GM19452 (cell line): ENCODE results near the gene HBE1.
A peak's percentile ranks its signal among the peaks of the same experiment; 100 is the strongest.
"Not testable (repeated sequence)": the region's sequence is repeated elsewhere in the genome, so short reads cannot be mapped to it uniquely, and the experiment has no call there.

Experiments used
- ATAC-seq: cut with Tn5 transposase; IDR thresholded peaks from one replicate; pipeline ENCODE4 v1.9.1; 2021; ENCODE audit not compliant: unreplicated experiment

The HBE1 gene

DNA sequence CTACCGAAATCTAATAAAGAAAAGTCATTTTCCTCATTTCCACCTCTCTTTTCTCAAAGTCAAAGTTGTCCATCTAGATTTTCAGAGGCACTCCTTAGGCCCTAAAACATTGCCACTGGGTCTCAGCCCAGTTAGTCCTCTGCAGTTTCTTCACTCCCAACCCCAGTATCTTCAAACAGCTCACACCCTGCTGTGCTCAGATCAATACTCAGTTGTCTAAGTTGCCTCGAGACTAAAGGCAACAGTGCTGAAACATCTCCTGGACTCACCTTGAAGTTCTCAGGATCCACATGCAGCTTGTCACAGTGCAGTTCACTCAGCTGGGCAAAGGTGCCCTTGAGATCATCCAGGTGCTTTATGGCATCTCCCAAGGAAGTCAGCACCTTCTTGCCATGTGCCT is 15.7 kb downstream of the HBE1 start:
- not testable (repeated sequence) for ATAC-seq

DNA sequence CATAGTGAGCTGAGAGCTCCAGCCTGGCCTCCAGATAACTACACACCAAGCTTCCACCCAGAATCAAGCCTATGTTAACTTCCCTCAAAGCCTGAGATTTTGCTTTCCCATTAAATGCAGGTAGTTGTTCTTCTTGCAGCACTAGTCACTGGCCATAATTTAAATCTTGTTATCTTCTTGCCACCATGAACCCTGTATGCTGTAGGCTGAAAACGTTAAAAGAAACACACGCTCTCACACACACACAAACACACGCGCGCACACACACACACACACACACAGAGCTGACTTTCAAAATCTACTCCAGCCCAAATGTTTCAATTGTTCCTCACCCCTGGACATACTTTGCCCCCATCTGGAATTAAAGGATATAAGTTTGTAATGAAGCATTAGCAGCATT is 16.3 kb downstream of the HBE1 start:
- not testable (repeated sequence) for ATAC-seq

DNA sequence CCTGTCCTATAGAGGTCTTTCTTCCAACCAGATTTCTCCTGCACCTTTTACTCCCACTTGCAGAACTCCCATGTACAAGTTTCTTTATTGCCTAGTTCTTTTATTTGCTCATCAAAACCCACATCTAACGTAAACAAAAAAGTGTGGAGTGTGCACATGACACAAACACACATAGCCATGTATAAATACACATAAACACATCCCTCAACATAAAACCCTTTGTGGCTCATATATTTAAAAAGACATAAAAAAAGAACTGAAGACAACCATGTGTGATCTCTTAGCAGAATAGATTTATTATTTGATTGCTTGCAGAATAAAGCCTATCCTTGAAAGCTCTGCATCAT is 16.9 kb downstream of the HBE1 start:
- no peak for ATAC-seq

DNA sequence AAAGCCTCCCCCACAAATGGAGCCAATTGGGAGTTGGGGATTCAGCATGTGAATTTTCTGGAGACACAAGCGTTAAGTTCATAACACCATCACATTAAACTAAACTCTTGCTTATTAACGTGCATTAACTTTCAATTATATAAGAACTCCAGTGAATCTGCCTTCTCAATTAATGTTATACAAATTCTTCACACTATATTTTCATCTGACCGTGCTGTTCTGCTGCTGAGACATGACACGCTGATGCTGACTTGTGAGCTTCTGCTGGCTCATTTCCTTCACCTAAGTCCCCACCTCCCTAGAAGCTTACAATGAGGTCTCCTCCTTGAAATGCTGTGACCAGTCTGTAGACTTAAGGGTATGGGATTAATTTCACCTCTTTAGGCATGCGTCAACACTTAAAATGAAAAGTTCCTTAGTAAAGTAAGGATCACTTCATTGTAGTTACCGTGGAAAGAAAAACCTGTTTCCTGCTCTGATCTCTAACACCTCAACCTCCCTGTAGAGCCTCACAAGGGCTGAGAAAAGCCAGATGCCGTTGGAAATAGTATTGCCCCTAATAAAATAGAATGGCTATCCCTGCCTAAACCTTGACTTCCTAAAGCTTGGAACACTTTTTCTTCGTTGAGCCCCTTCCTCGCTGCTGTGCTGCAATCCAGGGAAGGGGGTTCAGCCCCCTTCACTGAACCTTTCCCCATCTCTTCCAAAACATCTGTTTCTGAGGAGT is 17.4 kb downstream of the HBE1 start:
- no peak for ATAC-seq

DNA sequence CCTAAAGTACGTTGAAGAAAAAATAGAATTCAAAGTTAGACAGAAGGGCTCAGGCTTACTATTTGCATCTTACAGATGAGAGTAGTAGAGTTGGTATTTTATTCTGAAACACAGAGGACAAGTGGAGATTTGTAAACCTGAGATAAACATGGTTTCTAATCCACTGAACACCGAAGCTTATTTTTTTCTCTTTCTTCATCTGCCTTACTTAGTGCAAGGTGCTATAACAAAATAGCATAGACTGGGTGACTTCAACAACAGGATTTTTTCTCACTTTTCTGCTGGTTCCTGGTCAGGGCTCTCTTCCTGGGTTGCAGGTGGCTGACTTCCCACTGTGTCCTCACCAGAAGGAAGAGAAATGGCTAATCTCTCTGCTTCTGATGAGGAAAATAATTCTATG is 18.0 kb downstream of the HBE1 start:
- no peak for ATAC-seq

DNA sequence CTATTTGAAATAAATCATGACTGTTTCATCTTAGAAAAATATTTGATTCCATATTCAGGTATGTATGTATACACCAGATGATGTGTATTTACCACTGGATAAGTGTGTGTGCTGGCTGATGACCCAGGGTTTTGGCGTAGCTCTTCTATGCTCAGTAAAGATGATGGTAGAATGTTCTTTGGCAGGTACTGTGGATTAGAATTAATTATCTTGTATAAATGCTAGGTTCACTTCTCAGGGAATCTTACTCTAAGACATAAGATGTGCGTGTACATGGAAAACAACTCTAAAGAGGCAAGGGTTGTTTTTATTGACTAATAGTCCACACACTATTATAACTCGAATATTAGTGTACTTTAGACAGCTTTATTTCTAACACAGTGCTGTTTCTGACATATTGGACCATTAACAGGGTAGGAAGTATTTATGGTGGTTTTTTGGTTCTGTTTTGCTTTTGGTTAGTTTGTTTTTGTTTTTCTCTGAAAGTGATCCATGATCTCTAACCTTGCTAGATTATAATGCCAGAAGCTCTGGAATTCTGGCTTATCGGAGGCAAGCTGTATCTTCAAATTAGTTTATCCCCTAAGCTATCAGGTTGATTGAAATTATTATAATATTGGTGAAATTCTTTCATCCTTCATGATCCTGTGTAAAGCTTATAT is 19.1 kb downstream of the HBE1 start:
- ATAC-seq, result no peak

DNA sequence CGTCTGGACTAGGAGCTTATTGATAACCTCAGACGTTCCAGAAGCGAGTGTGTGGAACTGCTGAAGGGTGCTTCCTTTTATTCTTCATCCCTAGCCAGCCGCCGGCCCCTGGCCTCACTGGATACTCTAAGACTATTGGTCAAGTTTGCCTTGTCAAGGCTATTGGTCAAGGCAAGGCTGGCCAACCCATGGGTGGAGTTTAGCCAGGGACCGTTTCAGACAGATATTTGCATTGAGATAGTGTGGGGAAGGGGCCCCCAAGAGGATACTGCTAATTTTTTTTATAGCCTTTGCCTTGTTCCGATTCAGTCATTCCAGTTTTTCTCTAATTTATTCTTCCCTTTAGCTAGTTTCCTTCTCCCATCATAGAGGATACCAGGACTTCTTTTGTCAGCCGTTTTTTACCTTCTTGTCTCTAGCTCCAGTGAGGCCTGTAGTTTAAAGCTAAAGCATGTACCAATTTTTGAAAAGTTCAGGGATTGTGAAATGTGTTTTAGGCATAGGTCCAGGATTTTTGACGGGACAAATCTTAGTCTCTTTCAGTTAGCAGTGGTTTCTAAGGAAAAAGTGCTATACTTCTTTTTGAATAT is 19.8 kb downstream of the HBE1 start, which contains the start of gene HBG1:
TSS of gene HBG1 (minus strand) at position 51 of the 590 bp plus-strand sequence. CDS start 53 bp downstream, outside the sequence.
- ATAC-seq, result not testable (repeated sequence)

DNA sequence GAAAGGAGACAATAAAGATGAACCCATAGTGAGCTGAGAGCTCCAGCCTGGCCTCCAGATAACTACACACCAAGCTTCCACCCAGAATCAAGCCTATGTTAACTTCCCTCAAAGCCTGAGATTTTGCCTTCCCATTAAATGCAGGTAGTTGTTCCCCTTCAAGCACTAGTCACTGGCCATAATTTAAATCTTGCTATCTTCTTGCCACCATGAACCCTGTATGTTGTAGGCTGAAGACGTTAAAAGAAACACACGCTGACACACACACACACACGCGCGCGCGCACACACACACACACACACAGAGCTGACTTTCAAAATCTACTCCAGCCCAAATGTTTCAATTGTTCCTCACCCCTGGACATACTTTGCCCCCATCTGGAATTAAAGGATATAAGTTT is 21.2 kb downstream of the HBE1 start:
- ATAC-seq, result not testable (repeated sequence)

DNA sequence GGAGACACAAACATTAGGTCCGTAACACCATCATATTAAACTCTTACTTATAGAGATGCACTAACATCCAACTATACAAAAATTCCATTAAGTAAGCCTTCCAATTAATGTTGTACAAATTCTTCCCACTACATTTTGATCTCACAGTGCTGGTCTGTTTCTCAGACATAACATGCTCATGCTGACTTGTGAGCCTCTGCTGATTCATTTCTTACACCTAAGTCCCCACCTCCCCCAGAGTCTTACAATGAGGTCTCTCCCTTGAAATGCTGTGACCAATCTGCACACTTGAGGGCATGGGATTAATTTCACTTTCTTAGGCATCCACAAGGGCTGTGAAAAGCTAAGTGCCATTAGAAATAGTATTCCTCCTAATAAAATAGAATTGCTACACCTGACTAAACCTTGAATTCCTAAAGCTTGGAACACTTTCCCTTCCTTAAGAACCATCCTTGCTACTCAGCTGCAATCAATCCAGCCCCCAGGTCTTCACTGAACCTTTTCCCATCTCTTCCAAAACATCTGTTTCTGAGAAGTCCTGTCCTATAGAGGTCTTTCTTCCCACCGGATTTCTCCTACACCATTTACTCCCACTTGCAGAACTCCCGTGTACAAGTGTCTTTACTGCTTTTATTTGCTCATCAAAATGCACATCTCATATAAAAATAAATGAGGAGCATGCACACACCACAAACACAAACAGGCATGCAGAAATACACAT is 22.1 kb downstream of the HBE1 start:
- ATAC-seq, result no peak

DNA sequence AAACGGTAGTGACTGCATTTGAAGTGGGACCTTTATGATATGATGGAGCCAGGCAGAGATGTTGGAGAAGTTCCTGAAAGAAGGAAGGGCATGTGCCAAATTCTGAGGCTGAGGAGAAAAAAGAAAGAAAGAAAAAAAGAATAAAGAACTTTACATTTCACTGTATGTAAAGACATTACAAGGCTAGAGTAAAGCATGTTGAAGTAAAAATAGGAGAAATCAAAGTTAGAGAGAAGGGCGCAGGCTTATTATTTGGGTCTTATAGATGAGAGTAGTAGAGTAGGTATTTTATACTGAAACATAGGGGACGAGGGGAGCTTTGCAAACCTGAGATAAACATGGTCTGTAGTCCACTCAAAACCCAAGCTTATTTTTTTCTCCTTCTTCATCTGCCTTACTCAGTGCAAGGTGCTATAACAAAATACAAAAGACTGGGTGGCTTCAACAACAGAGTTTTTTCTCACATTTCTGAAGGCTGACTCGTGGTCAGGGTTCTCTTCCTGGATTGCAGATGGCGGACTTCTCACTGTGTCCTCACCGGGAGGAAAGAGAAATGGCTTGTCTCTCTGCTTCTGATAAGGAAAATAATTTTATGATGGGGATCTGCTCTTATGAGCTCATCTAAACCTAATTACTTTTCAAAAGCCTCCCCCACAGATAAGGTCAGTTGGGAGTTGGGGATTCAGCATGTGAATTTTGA is 22.8 kb downstream of the HBE1 start:
- ATAC-seq, result no peak

DNA sequence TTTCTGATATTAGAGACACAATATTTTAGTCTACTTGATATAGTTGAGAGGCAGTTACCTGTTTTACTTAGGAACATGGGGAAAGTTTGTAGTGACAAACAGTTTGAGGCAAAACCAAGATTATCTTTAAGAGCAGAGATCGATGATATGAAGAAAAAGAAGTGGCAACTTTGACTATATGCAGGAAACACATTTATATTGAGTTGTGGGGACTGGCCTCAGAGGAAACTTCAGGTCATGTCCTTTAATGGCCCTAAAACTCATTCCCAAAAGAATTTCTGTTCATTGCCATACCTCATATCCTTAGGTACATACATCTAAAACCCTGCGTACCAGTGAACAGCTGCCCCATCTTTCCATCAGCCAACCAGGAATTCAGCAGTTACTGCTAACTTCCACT is 24.6 kb downstream of the HBE1 start:
- no peak for ATAC-seq

DNA sequence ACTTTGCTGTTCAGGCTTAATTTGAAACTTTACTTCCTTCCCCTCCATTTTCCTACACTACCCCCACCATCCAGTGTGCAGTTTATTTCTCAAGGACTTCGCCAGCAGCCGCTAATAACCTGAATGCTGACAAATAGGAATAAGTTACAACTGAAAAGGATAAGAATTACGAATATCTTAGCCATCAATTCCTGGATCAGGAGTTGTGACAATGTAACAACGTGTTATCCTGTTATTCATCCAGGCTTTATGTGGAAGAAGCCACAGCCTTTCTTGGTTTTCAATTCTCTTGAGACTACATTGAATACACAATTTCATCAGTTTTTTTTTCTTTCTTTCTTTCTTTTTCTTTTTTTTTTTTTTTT is 25.9 kb downstream of the HBE1 start:
- no peak for ATAC-seq

DNA sequence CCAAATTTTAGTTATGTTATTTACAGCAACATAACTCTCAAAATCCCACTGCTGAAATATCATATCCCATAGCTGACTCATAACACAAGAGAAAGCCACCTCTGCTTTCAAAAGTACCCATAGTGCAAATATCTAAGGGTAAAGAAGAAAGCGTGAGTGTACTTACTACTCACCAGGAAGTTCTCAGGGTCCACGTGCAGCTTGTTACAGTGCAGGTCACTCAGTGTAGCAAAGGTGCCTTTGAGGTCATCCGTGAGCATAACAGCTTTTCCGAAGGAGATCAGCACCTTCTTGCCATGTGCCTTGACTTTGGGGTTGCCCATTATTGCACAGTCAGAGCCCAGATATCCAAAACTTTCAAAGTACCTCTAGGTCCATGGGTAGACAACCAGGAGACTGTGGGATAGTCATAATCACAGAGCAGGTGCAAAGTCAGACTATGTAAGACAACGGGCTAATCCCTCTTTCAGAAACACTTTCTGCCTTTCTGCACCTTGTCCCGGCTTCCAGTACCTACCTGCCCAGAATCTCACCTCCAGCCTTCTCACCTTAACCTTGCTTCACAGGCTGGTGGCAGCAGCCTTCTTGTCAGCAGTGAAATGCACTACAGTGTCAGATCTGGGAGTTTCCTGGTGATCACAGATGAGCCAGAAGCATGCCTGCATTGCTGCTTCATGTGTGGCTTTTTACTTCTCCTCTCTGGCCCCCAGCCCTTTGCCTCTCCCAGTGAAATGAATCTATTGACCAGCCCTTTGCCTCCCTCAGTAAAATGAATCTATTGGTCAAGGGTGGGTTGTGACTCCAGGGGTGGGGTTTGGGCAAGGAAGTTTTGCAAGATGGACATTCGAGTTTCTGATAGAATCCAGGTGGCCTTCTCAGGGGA is 26.6 kb downstream of the HBE1 start:
- peak; percentile 73 for ATAC-seq

DNA sequence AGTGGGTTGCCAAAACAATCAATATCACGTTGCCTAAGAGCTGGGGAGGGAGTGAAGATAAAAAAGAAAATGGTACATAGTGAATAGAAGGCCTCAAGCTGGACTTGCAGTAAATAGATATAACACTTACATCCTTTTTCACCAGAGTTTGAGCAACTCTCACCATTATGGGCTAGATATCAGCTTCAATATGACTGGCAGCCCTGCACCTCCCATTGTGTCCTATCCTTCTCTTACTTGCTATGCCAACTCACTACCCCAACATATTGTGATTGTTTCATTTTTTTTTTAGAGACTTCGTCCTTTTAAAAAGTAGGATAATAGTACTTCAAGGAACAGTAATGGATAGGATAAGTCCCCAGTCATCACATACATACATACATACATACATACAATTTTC is 27.5 kb downstream of the HBE1 start:
- no peak for ATAC-seq

DNA sequence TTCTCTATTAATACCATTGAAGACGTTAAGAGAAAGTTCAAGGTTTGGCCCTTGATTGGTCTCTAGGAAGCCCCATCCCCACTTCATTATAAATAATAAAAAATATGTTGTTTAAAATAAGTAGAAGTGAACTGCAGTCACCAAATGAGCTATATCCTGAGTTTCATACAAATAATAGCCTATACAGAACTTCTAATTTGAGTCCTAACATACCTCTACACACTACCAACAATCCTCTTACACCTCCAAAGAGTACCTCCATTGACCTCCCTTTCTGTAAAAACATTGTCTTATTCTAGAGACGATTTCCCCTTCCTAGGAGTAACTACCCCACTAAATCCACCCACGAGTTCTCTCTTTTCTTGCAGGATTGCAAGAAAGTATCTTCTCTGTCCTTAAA is 28.3 kb downstream of the HBE1 start:
- ATAC-seq, result no peak

DNA sequence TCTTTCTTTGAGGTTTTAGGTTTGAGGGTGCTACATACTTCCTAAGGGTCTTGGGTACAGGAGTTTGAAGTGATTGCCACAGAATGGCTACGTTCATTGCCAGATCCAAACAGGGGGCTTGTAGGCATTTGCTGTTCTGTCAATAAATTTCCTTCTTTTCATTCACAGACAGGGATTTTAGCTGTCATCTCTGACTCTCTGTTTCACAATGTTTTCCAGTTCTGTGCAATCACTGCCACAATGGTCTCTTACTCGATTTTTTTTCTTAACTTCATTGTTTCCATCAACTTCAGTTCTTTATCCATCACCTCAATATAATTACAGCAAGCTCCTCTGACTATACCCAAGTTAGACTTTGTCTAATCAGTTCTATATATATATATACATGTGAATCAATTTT is 29.3 kb downstream of the HBE1 start:
- no peak for ATAC-seq

DNA sequence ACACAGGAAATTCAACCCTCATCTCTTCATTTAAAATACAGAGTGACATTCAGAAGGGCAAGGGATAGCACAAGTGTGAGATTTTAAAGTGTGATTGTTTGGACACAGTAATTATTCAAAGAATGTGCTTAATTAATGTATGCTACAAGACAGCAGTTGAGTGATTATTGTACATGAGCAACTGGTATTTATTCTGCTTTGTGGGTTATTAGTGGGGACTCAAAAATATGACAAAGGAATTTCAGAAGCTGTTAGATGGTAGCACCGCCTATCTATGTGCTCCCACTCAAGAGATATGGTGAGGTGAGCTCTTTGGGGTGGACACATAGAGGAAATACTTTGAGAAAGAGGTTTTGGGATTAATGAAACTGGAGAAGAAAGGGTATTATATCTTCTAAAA is 29.7 kb downstream of the HBE1 start:
- no peak for ATAC-seq

DNA sequence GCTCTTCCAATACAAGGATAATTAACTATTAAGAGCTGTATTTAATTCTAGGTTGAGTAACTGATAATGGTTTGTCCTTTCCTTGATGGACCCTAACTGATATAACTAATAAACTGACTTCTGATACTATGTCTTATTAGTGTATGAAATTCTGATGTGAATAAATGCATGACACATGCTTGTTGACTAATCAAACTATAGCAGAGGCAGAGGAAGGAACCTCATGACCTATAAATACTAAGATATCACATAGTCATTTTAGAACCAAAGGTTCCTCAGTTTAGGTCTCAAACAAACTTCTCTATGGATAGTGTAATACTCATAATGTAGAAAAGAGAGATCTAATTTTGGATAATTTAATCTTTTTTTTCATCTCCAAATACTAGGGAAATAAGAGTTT is 30.7 kb downstream of the HBE1 start:
- no peak for ATAC-seq

DNA sequence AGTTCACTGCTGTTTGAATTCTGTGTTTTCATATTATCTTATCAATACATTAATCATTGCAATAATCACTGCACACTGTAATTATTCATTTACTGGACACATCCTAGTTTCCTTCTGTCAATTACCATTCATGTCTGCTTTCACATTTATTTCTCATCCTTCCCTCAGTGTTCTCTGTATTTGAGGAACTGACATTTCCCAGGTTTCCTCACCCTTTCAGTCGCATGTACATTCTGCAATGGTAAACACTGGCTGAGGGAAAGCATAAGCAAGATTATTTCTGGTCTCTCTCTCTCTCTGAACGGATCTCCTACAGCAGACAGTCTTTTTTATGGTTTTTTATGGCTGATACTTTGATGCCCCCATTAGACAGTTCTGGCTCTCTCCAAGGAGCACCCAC is 31.3 kb downstream of the HBE1 start:
- ATAC-seq, result no peak

DNA sequence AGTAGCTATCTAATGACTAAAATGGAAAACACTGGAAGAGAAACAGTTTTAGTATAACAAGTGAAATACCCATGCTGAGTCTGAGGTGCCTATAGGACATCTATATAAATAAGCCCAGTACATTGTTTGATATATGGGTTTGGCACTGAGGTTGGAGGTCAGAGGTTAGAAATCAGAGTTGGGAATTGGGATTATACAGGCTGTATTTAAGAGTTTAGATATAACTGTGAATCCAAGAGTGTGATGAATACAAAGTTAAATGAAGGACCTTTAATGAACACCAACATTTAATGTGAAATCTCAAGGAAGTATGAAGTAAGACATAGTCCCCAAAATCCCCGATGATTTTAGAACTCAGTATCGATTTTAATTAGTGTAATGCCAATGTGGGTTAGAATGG is 32.3 kb downstream of the HBE1 start:
- no peak for ATAC-seq
